Measurements from ENCODE around the gene GLG1.

GRCh38 chr16:74582970-74583369 is 23.9 kb downstream of the GLG1 start:
- no peak for TF ChIP-seq POLR2A (IDR thresholded peaks at IDR 0.05)
- no peak for TF ChIP-seq CTCF (IDR thresholded peaks at IDR 0.05 in 4 of 5, conservative IDR thresholded peaks at IDR 0.05 in 1 of 5)
